NCI-H146 treated with DMSO at 0.1 percent for 48 hours (cell line): ENCODE measurements around the gene GTPBP3.

Experiments
- DNase-seq: peaks from one replicate; lab custom pipeline; 2025; ENCODE audit not compliant: unreplicated experiment; lab: John Stamatoyannopoulos, UW

The GTPBP3 gene

GRCh38 chr19:17309198-17309964, 28.0 kb upstream of the GTPBP3 start, which contains the start of gene DDA1:
Gene DDA1, plus strand, starts transcription at chr19:17309563. Its CDS starts 92 bp downstream, at chr19:17309655.
- peak; percentile 99 for DNase-seq

- DNase-seq, result no peak
Measured at GRCh38 chr19:17309965-17310461, 27.3 kb upstream of the GTPBP3 start.

GRCh38 chr19:17311455-17312188, 25.7 kb upstream of the GTPBP3 start:
- DNase-seq, result no peak

DNA sequence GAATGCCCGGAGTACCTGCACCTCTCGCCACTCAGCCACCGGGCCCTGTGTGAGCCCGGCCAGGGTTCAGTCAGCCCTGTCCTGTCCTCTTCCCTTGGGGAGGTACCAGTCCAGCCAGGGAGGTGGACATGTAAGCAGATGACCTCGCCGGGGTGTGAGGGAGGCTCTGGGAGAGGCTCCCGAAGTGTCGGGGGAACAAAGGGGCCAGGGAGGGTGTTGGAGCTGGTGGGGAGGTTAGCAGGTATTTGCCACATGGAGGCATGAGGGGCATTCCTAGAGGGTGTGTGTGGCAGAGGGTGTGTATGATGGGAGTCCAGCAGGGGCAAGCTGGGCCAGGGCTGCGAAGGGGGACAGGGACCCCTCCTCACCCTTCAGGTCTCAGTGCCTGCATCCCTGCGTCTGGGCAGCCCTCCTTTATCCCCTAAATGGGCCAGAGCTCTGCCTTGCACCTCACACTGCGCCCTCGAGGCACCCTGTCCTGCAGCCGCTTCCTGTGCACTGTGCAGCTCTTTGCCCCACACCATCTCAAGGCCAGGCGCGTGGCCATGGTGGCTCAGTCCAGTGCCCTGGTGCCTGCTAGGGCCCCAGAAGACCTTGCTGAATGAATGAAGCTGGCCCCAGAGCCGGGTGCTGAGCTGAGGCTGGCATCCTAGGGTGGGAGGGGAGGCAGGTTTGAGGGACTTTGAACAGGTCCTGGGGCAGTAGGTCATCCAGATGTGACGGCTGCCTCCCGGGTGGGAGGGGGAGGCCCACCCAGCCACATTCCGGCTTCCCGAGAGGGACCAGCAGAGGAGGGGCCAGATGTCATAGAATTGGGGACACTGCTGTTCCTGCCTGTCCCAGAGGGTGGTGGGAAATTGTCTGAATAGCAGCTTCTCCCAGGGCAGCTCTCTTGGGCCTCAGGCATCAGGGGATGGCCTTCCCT, 24.9 kb upstream of the GTPBP3 start:
- DNase-seq, result no peak

GRCh38 chr19:17314007-17314593, 23.3 kb upstream of the GTPBP3 start:
- DNase-seq, result no peak

DNA sequence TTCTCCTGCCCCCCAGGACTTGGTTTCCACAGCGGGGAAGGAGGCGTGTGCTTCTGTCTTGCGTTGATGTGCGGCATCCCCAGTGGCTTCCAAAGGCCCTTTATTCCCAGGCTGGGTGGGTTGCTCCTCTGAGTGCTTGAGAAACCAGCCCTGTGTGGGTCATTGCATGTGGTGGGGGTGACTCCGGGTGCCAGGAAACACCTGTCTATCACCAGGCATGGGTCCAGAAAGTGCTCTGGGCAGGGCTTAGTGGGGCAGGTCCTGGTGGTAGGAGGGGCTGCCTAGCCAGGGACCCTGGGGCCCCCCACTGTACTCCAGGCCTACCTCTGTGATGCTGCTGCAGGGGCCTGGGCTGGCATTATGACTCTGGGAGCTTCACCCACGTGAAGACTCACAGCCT, 18.4 kb upstream of the GTPBP3 start:
- no peak for DNase-seq

DNA sequence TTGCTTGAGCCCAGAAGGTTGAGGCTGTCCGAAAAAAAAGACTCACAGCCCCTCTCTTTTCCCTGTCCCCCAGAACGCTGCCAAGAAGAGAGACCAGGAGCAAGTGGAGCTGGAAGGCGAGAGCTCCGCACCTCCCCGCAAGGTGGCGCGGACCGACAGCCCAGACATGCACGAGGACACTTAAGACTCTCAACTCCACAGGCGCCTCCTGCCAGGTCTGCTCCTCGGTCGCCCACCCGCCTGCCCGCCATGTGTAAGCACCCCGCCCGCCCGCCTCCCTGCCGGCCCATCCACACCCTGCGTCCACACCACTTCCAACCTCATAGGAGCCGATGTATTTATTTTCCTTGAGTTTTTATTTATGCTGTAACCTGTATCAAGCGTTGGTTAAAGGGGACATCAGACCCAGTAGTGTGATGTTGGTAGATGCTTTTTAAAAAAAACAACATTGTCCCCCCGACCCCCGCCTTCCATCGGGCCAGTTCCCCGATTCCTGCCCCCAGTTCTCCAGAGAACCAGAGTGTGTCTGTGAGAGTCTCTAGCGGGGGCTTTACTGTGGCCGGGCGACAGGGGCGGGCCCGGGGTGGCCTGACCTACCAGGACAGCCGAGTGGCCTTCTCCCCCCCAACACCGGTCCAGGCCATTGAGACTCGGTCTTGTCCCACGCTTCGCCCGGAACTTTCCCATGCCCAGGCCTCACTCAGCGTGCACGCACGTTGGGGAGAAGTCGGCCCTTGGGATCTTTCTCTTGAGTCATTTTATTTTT, 17.7 kb upstream of the GTPBP3 start:
- DNase-seq, result no peak

GRCh38 chr19:17320435-17320834, 16.9 kb upstream of the GTPBP3 start:
- DNase-seq, result no peak

DNA sequence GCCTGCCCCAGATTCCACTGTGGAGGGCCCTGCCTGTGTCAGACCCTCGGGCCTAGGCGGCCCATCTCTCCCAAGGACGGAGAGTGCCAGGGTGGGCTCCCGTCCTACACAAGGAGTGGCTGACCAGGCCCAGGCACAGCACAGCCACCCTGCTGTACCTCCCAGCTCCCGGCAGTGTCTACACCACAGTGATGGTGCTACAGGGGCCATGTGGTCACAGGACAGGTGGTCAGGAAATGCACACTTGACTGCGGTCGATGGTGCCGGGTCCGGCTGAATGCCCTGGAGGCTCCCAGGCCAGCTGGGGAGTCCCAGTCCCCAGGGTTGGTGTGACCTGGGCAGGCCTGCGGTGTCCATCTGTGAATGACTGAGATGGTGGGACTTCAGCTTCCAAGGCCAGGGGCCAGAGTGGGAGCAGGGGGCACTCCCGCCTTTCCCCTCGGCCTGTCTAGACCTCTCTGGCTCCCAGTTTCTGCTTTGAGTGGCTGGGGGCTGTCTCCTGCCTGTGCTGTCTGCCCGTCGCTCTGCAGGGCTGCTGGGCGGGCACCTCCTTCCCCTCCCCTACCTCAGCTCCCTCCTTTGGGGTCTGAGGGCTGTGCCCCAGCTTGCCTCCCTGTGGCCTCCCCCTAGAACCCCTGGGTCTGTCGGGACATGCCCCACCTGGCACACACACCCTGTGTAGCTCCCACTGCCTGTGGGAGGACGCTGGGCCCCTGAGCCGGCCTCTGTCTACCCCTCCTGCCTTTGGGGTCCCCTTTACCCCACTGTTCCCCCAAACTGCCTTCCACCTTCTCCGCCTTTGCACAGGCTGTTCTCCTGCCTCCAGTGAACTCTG, 15.5 kb upstream of the GTPBP3 start:
- no peak for DNase-seq

DNA sequence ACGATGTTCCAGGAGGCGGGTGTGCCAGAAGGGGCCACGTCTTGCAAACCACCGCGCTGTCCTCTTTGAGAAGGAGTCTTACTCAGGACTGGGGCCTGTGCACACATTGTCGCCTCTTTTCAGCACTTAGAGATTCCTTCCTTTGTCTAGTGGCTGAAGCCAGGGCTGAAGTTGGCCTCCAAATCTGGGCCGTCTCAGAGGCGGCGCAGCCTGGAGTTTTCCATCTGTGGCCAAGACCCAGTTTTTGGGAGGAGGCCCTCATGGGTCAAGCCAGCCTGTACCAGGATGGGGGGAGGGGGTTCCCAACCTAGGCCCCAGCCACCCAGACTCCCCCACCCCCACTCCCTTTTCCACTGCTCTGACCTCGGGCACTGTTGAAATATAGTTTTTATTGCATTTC, 14.5 kb upstream of the GTPBP3 start:
- DNase-seq, result no peak

- DNase-seq, result no peak
Measured at GRCh38 chr19:17323300-17323963, 13.9 kb upstream of the GTPBP3 start.

- DNase-seq, result no peak
Measured at GRCh38 chr19:17323964-17324332, 13.4 kb upstream of the GTPBP3 start.

DNA sequence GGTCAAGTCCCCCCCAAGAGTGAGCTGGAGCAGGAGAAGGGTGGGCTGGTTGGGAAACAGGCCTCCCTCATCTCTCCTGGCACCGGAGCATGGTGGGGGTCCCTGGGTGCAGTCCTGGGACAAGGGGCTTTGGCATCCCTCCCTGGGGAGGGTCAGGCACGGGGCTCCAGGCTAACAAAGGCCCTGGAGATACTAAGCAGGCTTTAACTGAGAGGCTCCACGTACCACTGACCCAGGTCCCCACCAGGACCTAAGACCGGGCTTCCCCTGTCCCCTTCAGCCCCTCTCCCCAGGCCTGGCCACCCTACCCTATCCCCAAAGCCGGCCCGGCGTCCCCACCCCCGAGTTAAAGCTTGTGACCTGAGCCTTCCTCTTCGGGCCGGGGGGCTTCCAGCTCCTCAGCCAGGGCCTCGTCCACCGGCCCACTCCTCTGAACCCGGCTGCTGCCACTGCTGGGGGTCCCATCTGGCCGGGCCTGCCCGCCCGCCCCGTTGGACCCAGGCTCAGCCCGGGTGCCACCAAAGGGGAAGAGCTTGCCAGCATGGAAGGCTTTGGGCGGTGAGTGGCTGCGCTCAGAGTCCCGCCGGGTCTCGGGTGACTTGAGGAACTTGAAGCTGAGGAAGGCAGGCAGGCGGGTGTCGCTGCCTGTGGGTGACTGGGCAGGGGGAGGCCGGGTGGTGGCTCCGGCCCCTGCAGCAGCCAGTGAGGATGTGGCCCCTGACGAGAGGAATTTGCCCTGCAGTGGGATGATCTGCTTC, 12.8 kb upstream of the GTPBP3 start:
- no peak for DNase-seq

- no peak for DNase-seq
Measured at GRCh38 chr19:17325133-17325532, 12.2 kb upstream of the GTPBP3 start.

DNA sequence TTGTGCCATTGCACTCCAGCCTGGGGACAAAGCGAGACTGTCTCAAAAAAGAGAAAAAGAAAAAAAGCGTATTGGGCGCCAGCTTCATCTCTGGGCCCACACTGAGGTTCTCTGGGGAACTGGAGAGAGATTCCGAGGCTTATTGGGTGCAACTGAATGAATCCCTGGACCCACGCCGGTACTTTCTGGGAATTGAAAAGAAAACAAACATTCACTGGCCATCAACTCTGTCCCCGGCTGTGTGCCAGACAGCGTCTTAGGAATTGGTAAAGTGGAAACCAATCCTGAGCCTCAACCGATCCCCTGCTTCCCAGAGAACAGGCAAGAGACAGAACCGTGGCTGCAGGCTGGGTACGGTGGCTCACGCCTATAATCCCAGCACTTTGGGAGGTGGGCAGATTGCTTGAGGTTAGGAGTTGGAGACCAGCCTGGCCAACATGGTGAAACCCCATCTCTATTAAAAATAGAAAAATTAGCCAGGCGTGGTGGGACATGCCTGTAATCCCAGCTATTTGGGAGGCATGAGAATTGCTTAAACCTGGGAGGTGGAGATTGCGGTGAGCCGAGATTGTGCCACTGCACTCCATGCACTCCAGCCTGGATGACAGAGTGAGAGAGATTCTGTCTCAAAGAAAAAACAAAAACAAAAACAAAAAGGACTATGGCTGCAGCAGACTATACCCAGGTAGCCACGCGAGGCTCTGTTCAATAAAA, 11.3 kb upstream of the GTPBP3 start:
- no peak for DNase-seq

- no peak for DNase-seq
Measured at GRCh38 chr19:17326595-17326966, 10.8 kb upstream of the GTPBP3 start.

- peak; percentile 67 for DNase-seq
Measured at GRCh38 chr19:17327068-17327653, 10.2 kb upstream of the GTPBP3 start.
